Measurements from ENCODE around the gene SMAD2. TPM values are rescaled to one million over a fixed set of nuclear protein-coding genes. Genes with fewer than 3 reads are reported as not detected.

Gene SMAD2
- total RNA-seq, 1 experiment from 2014 or later, result 129 TPM

DNA sequence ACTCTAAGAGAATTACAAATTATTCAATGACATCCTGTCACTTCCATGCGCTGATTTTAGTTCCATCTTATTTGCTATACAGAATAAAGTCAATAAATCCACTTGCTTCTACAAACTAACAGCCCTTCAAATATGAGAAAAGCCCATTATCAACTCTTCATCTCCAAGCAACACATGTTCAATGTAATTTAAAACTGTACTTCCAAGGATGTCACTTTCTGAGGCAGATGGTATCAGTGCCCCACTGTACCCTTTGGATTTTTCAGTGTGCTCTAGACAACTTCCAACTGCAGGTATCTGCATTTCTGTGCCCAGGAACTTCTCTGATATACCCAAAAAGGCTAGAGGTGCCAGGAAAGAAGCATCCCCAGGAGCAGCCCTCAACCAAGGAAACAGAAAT is 87.6 kb downstream of the SMAD2 start:
- TF ChIP-seq POLR2AphosphoS5 (IDR thresholded peaks at IDR 0.05; ENCODE audit: low read depth, low read length), result no peak
- TF ChIP-seq TCF7L2 (IDR thresholded peaks at IDR 0.05; ENCODE audit: low read depth, low read length), result no peak
- TF ChIP-seq, protein P1, sequence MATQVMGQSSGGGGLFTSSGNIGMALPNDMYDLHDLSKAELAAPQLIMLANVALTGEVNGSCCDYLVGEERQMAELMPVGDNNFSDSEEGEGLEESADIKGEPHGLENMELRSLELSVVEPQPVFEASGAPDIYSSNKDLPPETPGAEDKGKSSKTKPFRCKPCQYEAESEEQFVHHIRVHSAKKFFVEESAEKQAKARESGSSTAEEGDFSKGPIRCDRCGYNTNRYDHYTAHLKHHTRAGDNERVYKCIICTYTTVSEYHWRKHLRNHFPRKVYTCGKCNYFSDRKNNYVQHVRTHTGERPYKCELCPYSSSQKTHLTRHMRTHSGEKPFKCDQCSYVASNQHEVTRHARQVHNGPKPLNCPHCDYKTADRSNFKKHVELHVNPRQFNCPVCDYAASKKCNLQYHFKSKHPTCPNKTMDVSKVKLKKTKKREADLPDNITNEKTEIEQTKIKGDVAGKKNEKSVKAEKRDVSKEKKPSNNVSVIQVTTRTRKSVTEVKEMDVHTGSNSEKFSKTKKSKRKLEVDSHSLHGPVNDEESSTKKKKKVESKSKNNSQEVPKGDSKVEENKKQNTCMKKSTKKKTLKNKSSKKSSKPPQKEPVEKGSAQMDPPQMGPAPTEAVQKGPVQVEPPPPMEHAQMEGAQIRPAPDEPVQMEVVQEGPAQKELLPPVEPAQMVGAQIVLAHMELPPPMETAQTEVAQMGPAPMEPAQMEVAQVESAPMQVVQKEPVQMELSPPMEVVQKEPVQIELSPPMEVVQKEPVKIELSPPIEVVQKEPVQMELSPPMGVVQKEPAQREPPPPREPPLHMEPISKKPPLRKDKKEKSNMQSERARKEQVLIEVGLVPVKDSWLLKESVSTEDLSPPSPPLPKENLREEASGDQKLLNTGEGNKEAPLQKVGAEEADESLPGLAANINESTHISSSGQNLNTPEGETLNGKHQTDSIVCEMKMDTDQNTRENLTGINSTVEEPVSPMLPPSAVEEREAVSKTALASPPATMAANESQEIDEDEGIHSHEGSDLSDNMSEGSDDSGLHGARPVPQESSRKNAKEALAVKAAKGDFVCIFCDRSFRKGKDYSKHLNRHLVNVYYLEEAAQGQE (IDR thresholded peaks at IDR 0.05; ENCODE audit: insufficient read depth in 1 of 2, low read depth in 2 of 2, low read length in 1 of 2), result no peak
- TF ChIP-seq SIN3A (IDR thresholded peaks at IDR 0.05; ENCODE audit: borderline replicate concordance, insufficient read depth, low read depth, low read length), result no peak
- TF ChIP-seq, protein P2, sequence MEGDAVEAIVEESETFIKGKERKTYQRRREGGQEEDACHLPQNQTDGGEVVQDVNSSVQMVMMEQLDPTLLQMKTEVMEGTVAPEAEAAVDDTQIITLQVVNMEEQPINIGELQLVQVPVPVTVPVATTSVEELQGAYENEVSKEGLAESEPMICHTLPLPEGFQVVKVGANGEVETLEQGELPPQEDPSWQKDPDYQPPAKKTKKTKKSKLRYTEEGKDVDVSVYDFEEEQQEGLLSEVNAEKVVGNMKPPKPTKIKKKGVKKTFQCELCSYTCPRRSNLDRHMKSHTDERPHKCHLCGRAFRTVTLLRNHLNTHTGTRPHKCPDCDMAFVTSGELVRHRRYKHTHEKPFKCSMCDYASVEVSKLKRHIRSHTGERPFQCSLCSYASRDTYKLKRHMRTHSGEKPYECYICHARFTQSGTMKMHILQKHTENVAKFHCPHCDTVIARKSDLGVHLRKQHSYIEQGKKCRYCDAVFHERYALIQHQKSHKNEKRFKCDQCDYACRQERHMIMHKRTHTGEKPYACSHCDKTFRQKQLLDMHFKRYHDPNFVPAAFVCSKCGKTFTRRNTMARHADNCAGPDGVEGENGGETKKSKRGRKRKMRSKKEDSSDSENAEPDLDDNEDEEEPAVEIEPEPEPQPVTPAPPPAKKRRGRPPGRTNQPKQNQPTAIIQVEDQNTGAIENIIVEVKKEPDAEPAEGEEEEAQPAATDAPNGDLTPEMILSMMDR (IDR thresholded peaks at IDR 0.05), result no peak
- Histone ChIP-seq H3K4me1 (ENCODE audit: control insufficient read depth, insufficient read depth, low read length) (no peaks in the 10 kb centered on the region), H3K36me3 (ENCODE audit: control insufficient read depth, insufficient read depth, low read length) (peaks cover 18% of the 10 kb centered on the region; the same call in 1 of the 2 replicates), H3K9me3 (ENCODE audit: control insufficient read depth, insufficient read depth, low read depth, low read length) (no peaks in the 10 kb centered on the region), H3K4me3 (ENCODE audit: low read depth in 2 of 2, low read length in 2 of 2) (no peak overlapping the region), H3K27ac (ENCODE audit: low read length) (no peak overlapping the region), H3K27me3 (ENCODE audit: control insufficient read depth, insufficient read depth, low read length) (no peaks in the 10 kb centered on the region)
- intact Hi-C loops (cut with micrococcal nuclease; ENCODE audit: unreplicated experiment), result no loop called here
- CTCF ChIA-PET, result no interaction called here
- in situ Hi-C loops (cut with HindIII; ENCODE audit: low pct_unique_long_range_greater_than_20kb, low sequenced_read_pairs), result no loop called here
- no peak for ATAC-seq
- no peak for DNase-seq (ENCODE audit: low read depth, low spot score)
- POLR2A ChIA-PET, result no interaction called here
- no TSS peak for BruUV-seq (replicated peaks)

DNA sequence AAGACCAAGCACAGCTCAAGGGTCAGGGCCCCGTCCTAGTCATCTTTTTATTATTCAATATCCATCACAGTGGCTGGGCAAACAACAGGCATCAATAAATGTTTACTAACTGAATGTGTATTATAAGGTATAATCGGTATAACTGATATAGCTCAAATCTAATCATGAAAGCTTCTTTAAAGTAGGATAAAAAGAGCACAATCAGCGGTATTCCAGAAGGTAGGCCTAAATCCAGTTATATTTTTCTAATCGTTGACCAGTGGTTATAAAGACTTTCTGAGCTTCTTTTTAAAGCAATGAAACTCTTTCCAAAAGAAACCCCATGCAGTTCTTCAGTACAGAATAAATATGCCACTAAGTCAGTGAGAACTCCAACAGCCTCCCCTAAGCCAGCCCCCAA is 92.1 kb downstream of the SMAD2 start:
- peaks cover 7% of the 10 kb centered on the region; the same call in 1 of the 2 replicates for H3K36me3 ChIP-seq (ENCODE audit: control insufficient read depth, insufficient read depth, low read length)
- ATAC-seq, result no peak
- no TSS peak for BruUV-seq (replicated peaks)

More for the DNA sequence above, 92.1 kb downstream of the SMAD2 start:
- in situ Hi-C loops (cut with HindIII; ENCODE audit: low pct_unique_long_range_greater_than_20kb, low sequenced_read_pairs) (no loop called here), intact Hi-C loops (cut with micrococcal nuclease; ENCODE audit: unreplicated experiment) (no loop called here)
- Histone ChIP-seq H3K27me3 (ENCODE audit: control insufficient read depth, insufficient read depth, low read length) (no peaks in the 10 kb centered on the region), H3K27ac (ENCODE audit: low read length) (no peak overlapping the region), H3K9me3 (ENCODE audit: control insufficient read depth, insufficient read depth, low read depth, low read length) (no peaks in the 10 kb centered on the region), H3K4me1 (ENCODE audit: control insufficient read depth, insufficient read depth, low read length) (no peaks in the 10 kb centered on the region), H3K4me3 (ENCODE audit: low read depth in 2 of 2, low read length in 2 of 2) (no peak overlapping the region)
- ChIA-PET CTCF (no interaction called here), POLR2A (no interaction called here)
- DNase-seq (ENCODE audit: low read depth, low spot score), result no peak
- TF ChIP-seq, protein P2 (IDR thresholded peaks at IDR 0.05), result no peak
- TF ChIP-seq, protein P1 (IDR thresholded peaks at IDR 0.05; ENCODE audit: insufficient read depth in 1 of 2, low read depth in 2 of 2, low read length in 1 of 2), result no peak
- no peak for TF ChIP-seq SIN3A (IDR thresholded peaks at IDR 0.05; ENCODE audit: borderline replicate concordance, insufficient read depth, low read depth, low read length)
- TF ChIP-seq TCF7L2 (IDR thresholded peaks at IDR 0.05; ENCODE audit: low read depth, low read length), result no peak
